ENCODE data around the gene MEF2A.

Gene MEF2A

GRCh38 chr15:99707473-99708270, 141.9 kb downstream of the MEF2A start:
- no peak for DNase-seq

DNA sequence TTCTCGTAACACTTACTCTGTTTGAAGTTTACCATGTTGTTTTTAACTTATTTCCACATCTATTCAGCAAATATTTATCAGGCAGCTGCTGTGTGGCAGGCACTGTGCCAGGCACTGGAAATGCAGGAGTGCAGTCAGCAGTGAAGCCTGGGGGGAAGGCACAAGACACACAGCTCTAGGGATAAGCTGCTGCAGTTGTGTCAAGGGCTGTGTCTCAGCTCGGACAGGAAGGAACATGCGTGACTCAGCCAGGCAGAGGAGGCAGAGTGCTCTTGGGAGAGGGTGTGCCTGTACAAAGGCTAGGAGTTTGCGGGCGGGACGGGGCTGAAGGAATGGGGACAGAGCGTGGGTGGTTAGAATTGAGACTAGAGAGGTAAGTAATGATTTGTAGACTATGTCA, 142.8 kb downstream of the MEF2A start:
- DNase-seq = peak; percentile 24 to 69

GRCh38 chr15:99709243-99709986, 143.6 kb downstream of the MEF2A start:
- no peak for DNase-seq

DNA sequence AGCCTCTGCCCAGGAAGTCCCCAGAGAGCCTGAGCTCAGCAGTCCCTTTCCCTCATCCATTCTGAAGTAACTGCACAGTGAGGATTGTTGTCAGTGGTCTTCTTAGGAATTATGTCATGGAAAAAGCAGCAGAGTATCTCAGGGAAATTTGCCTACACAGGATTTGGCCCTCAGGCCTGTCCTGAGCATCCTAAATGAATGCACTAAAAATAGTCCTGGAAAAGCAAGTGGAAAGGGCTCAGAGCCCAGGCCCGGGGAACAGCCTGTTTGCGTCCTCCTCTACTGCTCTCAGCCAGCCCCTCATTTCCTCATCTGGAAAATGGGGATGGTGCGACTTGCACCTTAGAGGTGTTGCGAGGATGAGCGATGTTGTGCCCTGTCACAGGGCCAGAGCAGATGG, 145.8 kb downstream of the MEF2A start:
- DNase-seq = no peak

- DNase-seq = no peak
Observed at GRCh38 chr15:99712415-99712814, 146.6 kb downstream of the MEF2A start.

DNA sequence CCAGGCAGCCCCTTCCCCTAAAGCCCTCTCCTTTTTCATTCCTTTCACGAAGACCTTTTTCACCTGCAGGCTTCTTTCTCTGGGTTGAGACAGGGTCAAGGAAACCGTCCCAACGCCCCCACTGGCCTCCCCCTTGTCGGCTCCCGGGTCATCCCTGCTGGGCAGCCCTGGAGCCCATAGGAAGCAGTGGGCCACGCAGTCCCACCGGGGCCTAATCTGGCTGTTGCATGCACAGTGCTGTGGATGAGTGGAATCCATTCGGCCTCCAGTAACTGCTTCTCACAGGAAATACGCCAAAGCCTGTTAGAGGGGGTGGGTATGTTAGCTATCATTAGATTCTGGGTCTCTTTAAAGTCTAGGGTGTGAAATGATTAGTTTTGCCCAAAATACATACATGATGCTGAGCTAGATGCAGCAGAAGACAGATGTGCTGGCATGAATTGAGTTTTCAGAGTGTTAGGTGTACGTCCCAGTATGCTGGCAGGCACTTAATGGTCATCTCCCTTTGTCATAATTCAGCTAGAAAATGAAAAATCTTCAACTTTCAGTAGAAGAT, 150.8 kb downstream of the MEF2A start:
- DNase-seq = no peak

DNA sequence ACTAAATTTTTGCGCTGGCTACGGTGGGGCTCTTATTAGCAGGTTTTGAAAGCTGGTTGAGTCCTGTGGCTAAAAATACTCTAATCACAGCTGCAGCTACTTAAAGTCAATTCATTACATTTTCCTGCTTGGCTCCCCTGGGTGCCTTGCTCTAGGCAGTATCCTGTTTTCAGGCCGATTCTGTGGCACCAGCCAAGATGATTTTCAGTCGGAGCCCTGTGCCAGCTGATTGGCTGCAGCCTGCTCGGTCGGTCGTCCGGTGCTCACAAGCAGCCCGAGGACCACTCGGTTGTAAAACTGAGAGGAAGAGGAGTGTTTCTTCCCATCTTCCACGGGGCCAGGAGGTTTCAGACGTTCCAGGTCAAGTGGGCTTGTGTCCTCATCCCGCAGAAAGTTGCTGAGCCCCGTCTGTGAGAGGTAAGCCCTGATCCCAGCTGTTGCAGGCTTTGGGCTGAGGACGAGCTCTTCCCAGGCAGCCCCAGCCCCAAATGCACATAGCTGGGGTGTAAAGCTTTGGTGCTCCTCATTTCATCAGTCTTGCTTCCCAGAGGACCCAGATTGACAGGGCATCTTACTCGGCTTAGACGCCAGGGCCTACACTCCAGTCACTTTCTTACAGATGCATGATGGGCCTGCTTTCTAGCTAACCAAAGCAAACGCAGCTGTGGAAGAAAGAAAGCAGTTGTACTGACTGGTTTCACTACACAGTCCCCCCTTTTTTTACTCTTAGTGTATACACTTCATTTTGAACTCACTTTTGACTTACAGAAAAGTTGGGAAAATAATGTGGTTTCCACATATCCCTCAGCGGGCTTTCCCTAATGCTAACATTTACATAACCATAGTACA, 151.6 kb downstream of the MEF2A start:
- no peak for DNase-seq

DNA sequence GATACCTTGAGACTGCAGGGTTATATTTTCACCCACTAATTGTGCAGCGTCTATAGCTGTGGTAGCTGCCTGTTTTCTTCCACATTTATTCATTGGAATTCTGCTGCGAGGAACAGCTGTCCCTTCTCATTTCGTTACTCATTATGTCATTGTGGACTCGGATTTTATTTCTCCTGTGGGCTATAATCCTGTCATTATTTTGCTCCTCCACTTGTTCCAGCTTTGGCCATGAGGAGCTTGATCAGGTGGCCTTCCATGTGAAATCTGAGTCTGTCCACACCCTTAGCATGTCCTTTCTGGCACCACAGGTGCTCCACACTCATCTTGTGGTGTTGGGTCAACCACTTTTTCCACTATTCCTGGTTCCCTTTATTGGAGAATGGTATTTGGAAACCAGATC, 152.6 kb downstream of the MEF2A start:
- DNase-seq = no peak

- DNase-seq = no peak
Observed at GRCh38 chr15:99719096-99719541, 153.3 kb downstream of the MEF2A start.

- no peak for DNase-seq
Observed at GRCh38 chr15:99720533-99720932, 154.7 kb downstream of the MEF2A start.

DNA sequence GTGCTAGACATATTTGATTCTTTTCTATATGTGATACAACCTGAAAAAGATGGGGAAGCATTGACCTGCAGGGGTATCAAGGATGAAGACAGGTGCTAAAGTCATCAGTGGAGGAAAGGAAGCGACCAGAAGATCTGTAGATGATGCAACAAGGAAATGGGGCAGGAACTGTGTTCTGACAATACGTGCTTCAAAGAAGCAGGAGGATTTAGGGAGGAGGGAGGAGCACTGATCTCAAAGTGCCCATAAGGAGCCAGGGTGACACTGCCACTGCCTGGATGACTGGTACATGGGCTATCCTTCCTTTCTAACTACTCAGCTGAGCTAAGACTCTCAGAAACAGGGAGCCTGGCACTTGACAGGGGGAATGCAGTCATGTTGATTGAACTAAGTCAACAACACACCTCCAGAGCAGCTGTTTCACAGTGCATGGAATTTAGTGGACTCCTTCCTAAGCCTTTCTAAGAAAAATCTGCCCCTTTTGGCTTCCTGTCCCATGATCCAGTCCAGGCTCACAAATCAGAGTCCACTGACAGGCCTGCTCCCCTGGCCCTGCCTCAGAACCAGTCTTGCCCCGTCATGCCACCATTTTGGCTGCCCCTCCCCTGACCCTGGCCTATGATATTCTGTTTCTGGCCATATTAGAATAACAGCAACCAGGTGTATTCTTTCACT, 155.5 kb downstream of the MEF2A start:
- DNase-seq = no peak

DNA sequence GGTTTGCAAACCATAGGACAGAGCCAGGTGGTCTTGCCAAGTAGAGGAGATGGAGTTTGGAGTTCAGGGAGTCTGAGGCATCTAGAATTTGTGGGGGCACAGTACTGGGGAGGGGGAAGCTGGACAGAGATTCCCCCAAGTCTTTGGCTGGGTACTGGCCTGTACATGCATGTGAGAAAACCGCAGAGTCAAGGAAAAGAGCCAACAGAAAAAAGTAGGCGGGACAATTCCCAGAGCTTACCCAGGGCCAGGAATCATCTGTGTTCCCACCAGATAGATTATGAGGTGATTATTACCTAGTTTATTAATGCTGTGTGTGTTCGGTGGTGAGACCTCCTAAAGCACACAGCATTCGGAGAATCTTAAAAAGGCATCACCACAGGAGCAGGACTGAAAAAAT, 156.1 kb downstream of the MEF2A start:
- DNase-seq = no peak

DNA sequence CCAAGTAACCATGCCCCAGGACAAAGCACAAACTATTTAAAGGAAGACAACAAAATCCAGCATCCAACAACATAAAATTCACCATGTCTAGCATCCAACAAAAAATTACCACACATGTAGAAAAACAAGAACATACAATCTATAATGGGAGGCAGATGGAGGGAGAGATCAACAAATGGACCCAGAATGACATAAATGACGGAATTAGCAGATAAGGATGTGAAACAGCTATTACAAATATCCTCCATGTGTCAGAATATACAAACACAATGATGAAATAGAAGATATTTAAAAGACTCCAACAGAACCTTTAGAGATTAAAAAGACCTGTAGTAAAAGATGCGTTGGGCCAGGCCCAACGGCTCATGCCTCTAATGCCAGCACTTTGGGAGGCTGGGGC, 156.6 kb downstream of the MEF2A start:
- DNase-seq = no peak

- DNase-seq = no peak
Observed at GRCh38 chr15:99726333-99726732, 160.5 kb downstream of the MEF2A start.

DNA sequence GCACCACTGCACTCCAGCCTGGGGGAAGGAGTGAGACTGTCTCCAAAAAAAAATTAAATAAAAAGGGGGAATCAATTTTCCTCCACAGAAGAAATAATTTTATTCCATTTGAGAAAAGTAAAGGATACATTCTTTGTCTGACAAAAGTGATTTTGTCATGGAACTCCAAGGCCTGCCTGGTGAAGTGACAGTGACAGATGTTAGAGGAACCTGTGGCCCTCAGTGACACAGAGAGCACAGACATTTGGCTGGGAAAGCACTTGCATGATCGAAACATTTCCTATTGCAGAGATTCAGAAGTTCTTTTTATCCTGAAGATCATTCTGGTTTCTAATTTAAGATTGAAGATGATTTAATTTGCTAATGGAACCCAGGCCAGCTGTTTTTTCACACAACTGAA, 161.5 kb downstream of the MEF2A start:
- no peak for DNase-seq

- no peak for DNase-seq
Observed at GRCh38 chr15:99727733-99728132, 161.9 kb downstream of the MEF2A start.

- DNase-seq = no peak
Observed at GRCh38 chr15:99728916-99729315, 163.1 kb downstream of the MEF2A start.

GRCh38 chr15:99729327-99729726, 163.5 kb downstream of the MEF2A start:
- no peak for DNase-seq

DNA sequence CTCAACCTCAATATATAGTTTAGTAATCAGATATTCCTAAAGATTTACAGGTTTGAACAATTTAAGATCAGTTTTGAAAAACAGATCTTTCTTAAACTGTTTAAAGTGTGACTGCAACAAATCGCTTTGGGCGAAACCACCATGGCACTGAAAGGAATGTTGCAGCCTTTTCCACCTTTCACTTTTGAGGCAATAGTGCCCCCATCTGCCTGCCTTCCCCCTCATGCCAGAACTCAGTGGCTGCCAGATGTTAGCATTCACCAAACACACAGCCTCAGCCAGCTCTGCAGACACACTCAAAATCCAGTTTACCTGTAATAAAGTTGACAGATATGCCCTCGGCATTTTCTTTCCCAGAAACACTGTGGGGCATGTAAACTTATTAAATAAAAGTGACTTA, 164.1 kb downstream of the MEF2A start:
- DNase-seq = peak in 1 of 2 experiments; percentile 19

GRCh38 chr15:99731336-99732123, 165.7 kb downstream of the MEF2A start:
- DNase-seq = no peak

DNA sequence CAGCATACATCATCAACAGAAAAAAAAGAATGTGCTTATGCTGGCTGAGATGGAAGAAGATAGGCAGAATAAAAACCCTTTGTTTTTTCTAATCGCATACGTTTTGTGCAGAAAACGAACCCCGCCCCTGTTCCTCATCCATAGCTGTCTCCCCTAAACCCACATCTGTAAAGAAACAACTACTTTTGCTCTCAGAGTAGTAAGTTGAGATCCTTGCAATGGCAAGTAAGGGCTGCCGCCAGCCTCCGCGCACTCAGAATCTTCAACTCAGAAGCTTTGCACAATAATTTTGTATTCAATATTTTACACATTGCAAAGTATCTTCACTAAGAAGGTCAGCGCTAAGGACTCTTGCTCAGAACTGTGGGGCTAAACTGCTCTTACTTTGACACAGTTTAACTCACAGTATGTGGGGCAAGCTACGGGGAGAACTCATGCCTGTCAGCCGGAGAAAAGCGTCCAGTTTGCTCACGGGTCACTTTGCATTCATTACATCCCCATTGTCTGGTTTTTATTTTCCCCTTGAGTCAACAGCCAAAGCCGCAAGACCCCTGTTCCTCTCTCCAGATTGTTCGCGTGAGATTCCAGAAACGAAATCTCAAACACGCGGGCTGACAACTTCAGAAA, 166.5 kb downstream of the MEF2A start:
- no peak for DNase-seq

All from SW 1271 (cell line).